GM12864 (cell line): Measurements from ENCODE around the gene ZC3H7B.

ENCODE experiments used
- DNase-seq: peaks from one replicate; pipeline ENCODE4 v3.0.0-alpha.2; 2011; ENCODE audit warnings: low read depth
- H3K4me3 ChIP-seq: 2 replicates; pipeline ENCODE4 v1.5.1; 2011; ENCODE audit warnings: mild to moderate bottlenecking, low read depth, low read length, control low read depth
- CTCF ChIP-seq: IDR thresholded peaks from 2 replicates; pipeline ENCODE4 v1.5.1; 2011; ENCODE audit warnings: low read depth, mild to moderate bottlenecking, moderate library complexity, low read length, control low read depth, inconsistent platforms; ENCODE audit errors: missing control alignments

The ZC3H7B gene

GRCh38 chr22:41361716-41362310 is 60.5 kb downstream of the ZC3H7B start:
- no peak for TF ChIP-seq CTCF
- H3K4me3 ChIP-seq: no peak overlapping the region
- DNase-seq: no peak

- TF ChIP-seq CTCF: no peak
- DNase-seq: no peak
Observed at GRCh38 chr22:41362615-41363014, 61.3 kb downstream of the ZC3H7B start.

GRCh38 chr22:41364233-41364632 is 62.9 kb downstream of the ZC3H7B start:
- TF ChIP-seq CTCF: no peak
- no peak overlapping the region for H3K4me3 ChIP-seq
- no peak for DNase-seq

More at GRCh38 chr22:41362615-41363014, 61.3 kb downstream of the ZC3H7B start:
- no peak overlapping the region for H3K4me3 ChIP-seq

GRCh38 chr22:41364955-41365354 is 63.6 kb downstream of the ZC3H7B start:
- H3K4me3 ChIP-seq: no peak overlapping the region
- no peak for TF ChIP-seq CTCF
- DNase-seq: no peak

- DNase-seq: no peak
- TF ChIP-seq CTCF: no peak
- H3K4me3 ChIP-seq: no peak overlapping the region
Observed at GRCh38 chr22:41365425-41365824, 64.1 kb downstream of the ZC3H7B start.

GRCh38 chr22:41366323-41367029 is 65.2 kb downstream of the ZC3H7B start:
- no peak for TF ChIP-seq CTCF
- no peak overlapping the region for H3K4me3 ChIP-seq
- DNase-seq: no peak
